HK-2 (cell line): ENCODE data around the gene ZNF366.
A peak's percentile ranks its signal among the peaks of the same experiment; 100 is the strongest.

Source experiments
- DNase-seq: peaks from one replicate; pipeline ENCODE4 v3.0.0-alpha.2; 2018; ENCODE audit not compliant: unreplicated experiment

ZNF366 gene, protein sequence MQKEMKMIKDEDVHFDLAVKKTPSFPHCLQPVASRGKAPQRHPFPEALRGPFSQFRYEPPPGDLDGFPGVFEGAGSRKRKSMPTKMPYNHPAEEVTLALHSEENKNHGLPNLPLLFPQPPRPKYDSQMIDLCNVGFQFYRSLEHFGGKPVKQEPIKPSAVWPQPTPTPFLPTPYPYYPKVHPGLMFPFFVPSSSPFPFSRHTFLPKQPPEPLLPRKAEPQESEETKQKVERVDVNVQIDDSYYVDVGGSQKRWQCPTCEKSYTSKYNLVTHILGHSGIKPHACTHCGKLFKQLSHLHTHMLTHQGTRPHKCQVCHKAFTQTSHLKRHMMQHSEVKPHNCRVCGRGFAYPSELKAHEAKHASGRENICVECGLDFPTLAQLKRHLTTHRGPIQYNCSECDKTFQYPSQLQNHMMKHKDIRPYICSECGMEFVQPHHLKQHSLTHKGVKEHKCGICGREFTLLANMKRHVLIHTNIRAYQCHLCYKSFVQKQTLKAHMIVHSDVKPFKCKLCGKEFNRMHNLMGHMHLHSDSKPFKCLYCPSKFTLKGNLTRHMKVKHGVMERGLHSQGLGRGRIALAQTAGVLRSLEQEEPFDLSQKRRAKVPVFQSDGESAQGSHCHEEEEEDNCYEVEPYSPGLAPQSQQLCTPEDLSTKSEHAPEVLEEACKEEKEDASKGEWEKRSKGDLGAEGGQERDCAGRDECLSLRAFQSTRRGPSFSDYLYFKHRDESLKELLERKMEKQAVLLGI

DNA sequence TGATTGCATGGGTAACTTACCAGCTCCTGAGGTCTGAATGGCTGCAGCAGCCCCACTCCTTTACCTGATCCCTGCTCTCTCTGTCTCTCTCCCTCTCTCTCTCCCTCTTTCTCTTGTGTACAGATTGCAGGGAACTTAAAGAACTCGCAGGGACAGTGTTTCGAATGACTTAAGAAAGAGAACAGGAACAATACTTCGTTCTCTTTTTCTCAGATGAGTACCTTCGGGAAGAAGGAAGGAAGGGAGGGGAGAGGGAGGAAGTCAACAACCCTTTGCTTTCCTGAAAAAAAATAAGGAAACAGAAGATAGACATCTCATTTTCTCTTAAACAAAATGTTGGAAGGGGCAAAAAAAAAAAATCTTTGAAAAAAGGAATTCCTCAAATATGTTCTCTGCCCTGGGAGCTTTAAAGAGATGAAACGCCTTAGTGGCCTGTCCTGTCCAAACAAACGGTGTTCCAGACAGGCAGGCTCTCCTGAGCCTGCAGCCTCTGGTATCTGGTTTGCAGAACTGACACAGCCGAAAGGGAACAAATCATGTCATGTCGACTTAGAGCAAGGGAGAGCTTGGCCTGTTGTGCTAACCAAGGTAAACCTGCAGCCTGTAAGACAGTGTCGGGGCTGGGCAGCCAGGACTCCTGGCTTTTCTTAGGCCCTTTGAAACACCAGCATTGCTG is at the start of gene ZNF366:
Gene ZNF366, minus strand, starts transcription at position 180 of the 676 bp plus-strand sequence. CDS start 45,914 bp downstream, outside the sequence.
- no peak for DNase-seq

DNA sequence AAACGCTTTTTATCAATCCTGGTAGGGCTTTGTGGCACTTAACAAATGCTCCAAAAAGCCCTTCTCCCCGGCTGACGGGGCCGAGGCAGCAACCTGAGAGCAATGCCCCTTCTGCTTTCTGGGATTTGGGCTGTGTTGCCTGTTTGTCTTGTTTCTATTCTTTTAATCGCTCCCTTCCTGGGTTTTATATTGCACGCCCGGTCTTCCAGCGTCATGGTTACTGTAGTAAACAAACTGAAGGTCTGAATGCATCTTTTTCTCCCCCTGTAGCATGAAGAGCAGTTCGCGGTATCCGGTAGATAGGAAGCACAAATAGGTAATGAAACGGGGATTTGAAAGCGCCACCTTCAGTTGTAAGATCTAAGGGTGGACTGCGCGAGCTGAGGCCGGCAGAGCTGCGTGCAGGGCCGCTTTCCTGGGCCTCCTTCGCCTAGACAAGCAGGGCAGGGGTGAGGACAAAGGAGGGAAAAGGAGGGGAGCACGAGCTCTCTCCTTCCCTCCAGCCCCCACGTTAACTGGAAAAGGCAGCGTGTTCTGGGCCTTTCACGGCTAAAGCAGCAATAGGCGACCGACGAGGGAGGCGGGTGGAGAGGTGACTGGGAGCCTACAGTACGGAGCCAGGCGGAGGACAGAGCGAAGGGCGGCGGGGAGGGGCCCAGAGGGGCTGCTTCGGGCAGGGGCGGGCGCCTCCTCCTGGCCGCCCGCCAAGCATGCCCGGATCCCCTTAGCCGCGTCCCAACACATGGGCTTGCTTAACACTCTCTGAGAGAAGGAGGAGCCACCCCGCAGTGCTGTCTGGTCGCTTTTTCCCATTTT is 49.3 kb upstream of the ZNF366 start:
- DNase-seq: peak; percentile 26

DNA sequence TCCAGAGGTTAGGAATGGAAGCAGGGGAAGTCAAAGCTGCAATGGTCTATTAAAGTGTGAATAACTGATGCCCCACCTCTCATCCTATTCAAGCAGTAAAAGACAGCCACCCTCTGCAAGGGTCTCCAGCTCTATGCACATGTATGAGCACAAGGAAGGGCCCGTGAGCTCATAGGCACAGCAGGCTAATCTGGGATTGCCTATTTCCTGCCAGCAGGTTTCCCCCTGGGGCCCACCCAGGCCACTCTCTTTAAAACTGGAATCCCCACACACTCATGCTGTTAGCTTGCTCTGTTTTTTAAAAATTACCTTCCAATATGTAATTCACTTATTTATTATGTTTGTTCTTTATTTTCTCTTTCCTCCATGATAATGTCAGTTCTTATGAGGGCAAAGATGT is 48.7 kb upstream of the ZNF366 start:
- no peak for DNase-seq

DNA sequence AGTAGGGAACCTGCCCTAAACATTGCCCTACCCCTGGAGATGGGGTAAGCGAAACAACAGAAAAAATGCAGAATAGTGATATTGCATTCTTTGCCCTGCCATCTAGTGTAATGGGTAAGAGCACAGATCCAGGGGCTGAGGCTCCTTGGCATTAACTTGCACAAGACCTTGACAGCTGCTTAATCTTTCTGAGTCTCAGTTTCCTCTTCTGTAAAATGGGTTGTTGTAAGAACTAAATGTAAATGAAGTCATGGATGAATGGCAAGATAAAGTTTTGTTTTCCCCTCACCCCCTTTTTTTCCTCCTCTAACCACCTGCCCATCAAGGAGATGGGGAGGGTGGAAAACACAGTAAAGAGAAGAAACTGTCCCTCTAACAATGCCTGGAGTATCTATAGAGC is 47.7 kb upstream of the ZNF366 start:
- no peak for DNase-seq

DNA sequence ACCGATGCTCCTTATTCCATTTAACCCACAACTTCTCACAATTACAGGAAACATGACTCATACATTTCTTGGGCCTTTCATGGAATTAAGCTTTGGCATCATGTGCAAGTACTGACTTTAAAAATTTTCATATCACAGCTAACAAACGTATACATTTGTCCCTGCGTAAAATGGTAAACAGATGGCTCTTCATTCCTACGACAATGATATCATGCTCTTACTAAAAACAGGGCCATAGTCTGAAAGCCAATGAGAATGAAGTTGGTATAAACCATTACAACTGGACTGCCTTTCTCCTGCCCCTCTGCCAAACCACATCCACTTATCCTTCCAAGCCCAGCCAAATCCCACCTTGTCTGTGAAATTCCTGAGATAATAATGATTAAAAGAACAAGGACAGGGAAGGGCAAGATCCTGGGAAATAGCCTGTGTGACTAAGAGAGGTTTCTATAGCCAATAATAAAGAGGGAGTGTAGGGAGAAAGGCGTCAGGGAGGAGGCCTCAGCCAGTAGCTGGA is 44.9 kb upstream of the ZNF366 start:
- no peak for DNase-seq

DNA sequence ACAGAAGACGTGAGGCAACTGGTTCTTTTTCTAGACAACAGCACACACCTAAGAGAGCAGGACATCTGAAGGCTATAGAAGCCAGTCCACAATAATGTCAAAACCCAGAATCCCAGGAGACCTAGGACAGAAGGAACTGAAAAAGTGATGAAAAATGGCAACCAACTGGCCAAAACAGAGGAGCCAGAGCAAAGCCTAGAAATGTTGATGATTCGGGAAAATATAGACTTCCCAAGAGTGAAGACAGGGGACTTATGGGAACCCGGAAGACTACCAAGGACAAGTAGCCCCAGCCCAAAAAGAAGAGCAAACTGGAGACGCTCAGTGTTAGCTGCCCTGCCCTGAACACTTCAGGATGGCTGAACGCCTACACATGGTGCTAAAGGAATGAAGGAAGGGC is 43.4 kb upstream of the ZNF366 start:
- no peak for DNase-seq

DNA sequence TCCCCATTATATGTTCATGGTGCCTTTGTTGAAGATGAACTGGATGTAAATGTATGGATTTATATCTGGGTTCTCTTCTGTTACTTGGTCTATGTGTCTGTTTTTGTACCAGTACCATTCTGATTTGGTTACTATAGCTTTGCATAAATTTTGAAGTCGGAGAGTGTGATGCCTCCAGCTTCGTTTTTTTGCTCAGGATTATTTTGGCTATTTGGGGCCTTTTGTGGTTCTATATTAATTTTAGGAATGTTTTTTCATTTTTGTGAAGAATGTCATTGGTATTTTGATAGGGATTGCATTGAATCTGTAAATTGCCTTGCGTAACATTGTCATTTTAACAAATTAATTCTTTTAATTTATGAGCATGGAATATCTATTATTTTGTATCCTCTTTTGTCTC is 36.6 kb upstream of the ZNF366 start:
- DNase-seq: no peak

DNA sequence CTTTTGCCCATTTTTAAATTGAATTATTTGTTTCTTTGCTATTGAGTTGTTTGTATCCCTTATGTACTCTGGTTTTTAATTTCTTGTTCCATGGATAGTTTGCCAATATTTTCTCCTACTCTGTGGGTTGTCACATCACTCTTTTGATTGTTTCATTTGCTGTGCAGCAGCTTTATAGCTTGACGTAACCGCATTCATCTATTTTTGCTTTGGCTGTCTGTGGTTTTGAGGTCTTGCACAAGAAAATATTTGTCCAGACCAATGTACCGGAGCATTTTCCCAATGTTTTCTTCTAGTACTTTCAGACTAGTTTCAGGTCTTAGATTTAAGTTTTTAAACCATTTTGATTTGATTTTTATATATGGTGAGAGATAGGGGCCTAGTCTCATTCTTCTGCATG is 36.2 kb upstream of the ZNF366 start:
- no peak for DNase-seq

DNA sequence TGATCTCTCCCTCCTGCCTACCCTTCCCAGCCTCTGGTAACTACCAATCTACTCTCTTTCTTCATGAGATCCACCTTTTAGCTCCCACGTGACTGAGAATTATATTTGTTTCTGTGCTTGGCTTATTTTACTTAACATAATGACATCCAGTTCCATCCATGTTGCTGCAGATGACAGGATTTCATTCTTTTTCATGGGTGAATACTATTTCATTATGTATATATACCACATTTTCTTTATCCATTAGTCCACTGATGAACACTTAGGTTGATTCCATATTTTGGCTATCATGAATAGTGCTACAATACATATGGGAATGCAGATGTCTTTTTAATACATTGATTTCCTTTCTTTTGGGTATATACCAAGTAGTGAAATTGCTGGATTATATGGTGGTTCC is 35.5 kb upstream of the ZNF366 start:
- DNase-seq: no peak

DNA sequence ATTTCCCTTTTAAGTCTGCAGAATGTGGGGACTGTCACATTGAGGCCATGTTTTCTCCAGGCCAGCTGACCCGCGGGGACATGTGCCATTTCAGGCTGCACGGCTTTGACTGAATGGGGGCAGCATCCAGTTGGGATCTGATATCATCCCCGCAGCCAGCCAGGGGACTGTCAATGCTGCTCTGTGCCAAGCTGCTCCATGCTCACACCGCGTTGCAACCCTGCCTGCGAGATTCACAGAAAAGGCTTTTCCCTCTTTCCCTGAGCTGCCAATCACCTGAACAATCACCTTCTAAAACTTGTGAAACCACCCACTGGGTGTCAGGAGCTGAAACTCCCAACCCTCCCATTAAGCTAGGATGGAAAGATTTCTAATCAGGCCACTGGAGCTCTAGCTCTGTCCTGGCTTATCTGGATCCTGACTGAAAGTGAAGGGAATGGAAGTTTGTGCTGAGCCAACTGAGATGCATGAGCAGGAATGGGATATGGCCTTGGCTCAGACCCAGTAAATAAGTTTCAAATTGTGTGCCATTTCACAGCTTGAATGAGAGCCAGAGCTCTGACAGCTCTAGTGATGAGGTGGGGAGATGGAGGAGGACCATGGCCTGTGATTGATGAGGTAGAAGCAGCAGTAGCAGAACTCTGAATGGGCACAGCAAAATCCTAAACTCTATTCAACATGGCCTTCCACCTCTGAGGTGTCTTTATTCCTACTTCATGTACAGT is 34.5 kb upstream of the ZNF366 start:
- no peak for DNase-seq

DNA sequence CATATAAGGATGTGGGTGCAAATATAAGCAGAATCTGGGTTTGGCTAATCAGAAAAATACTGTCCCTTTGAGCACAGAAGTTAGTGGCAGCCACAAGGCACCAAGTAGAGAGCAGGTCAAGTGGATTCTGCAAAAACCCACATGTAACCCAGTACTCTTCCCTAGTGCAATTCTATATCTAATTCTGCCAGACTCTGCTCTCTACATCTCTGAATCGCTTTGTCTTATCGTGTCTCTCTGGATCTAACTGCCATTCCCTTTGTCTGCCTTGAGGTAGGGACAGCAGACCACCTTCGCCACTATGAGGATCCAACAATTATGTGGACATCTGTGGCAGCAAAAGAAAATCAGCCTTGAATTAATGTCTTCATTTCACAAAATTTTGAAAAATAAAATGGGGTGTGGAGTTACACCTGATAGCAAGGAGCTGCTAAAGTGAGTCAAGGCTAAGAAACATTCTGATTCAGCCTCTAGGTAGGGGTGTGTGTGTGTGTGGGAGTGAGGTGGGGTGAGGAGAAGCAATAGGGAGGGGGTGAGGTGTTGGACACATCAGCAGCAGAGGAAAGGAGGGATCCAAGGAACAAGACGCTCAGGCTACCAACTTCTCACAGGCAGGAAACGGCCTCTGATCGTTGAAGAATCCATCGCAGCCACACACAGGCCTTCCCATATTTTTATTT is 33.7 kb upstream of the ZNF366 start:
- no peak for DNase-seq

DNA sequence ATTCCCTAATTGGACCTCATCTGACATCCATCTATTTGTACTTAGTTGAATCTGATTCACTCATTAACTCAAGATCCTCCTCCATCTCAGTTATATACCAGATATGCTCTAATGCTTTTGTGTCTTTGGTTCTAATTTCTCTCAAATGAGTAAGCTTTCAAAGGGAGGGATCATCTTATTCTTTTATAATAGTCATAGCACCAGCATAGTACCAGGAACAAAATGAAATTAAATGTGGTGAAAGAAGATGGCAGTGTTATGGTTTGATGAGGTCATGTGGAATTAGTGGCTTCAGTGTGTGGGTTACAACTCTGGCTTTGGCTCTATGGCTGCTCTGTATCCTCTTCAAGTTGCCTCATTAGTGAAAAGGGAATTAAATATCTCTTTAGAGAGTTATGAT is 32.5 kb upstream of the ZNF366 start:
- DNase-seq: no peak

DNA sequence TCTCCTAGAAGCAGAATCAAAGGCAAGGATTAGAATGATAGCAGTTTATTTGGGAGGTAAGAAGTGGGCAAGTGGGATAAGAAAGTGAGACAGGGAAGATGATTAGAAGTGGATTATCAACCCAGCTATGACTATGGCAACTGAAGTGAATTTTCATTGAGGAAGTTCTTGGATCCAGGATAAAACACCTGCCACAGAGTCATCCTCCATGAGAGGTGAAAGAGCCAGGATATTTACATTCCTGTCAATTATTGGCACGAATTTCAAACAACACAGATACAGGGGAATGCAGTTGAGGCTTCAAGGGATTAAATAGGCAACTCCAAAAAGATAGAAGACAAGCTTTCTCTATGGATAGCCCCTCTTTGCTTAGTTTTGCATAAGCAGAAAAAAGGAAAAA is 31.8 kb upstream of the ZNF366 start:
- no peak for DNase-seq

DNA sequence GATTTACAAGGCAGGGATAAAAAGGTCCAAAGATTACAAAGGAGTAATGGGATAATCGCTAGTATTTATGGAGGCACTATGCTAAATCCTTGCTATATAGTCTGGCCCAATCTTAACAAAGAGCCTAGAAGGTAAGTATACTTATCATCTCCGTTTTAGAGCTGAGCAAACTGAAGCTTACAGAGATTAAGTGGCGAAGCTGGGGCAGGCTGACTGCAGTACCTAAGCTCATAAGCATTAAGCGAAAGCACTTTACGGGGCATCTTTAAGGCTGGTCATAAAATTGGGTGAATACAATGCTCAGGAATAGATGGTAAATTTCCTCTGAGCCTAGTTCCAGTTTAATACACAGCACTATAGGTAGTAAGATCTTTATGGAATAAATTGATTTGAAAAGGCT is 30.0 kb upstream of the ZNF366 start:
- DNase-seq: no peak

DNA sequence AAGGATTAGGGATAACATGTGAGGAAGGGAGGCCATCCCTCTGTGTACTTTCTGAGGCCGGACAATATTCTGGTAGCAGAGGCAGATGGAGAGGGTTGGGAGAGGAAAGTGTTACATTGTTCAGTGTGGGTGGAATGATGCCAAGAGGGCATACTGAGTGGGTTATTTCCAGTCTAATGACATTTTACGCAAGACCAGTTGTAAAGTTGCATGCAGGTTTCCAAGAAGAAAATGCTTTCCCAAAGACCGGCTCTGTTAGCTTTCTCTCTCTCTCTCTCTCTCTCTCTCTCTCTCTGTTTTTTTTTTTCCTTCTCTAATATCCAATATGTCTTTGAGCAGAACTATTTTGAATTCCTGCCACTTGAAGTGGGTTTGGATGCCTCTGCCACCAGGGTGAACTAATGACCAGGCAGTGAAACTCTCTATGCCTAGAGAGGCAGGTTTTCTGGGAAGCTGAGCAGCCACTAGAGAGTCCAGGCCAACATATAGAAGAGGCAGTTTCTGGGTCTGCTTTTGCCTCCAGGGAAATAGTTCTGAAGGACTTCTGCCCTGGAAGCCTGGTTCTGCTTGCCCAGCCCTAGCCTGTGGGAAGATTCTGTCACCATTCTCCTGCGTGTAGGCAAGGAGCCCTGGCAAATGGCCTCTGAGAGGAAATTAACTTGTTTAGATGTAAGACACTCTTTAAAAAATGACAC is 24.4 kb upstream of the ZNF366 start:
- DNase-seq: no peak

DNA sequence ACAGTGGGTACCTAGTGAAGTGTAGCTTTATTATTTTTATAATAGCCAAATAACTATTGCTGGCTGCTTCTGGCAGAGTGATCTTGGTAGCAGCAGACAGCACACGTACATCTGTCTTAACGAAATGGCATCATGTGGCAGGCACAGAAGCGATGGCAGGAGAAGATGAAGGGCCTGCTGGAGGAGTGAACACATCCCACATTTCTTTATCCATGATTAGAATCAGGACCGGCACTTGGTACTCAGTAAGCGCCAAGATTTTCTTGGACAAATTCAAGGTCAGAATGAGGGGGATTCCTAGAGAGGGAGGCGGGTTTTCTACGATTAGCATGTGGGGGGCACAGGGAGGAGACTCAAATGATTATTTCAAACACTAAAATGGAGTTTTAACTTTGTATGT is 23.0 kb upstream of the ZNF366 start:
- DNase-seq: no peak

DNA sequence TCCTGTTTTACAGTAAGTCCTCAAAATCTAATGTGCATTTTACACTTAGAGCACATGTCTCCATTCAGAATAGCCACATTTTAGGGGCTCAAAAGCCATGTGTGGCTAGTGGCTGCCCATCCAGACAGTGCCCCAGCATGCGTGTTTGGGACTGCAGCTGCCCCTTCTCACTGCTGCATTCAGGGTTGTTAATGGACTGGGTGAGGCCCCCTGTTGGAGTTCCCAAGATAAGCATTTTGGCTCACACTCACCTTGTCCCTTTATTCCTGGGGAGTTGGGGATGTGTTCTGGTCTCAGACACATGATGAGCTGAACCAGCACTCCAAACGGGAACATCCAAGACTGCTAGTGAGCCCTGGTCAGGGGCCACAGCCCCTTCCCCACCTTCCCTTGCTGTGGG is 22.2 kb upstream of the ZNF366 start:
- DNase-seq: no peak

DNA sequence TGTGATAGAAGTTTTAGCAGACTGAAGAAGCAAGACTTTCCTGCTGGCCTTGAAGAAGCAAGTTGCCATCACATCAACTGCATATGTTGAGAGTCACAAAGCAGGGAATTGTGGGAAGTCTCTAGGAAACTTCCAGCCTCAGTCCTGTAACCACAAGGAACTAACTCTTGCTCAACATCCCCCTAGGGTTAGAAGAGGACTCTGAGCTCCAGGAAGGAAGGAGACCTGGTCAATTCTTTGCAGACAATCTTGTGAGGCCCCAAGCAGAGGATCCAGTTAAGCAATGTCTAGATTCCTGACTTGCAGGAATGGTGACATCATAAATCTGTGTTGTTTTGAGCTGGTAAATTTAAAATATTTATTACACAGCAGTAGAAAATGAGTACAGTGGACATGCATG is 18.6 kb upstream of the ZNF366 start:
- DNase-seq: no peak

DNA sequence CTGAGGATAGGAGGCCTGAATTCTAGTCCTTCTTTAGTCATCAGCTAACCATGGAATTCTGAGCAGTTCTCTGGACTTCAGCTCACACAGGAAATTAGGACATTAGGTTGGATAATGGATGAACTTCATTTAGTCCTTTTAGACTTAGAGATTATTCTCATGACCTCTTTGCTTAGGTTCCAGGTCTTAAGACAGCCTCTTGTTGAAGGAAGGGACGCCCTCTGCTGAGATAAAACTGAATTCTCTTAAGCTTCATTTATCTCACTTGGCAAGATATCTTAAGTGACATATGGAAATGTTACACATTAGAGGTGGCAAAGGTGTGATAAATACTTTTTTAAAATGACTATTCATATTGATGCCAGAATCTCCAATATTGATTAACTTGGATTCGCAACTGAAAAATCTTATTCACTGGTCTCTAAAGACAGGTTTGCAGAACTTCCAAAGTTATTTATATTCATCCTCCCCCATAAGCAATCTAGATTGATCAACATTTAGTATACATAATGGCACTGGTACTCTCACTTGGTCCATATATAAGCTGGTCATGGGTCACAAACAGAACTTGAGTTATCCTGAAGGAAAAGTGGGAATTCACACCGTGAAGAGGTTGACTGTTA is 16.9 kb upstream of the ZNF366 start:
- DNase-seq: no peak
